ENCODE measurements around the gene GAS6. TPM values are rescaled to one million over a fixed set of nuclear protein-coding genes. Genes with fewer than 3 reads are reported as not detected.

The GAS6 gene
- total RNA-seq, 1 donor from 2014 or later = 47.6 TPM

DNA sequence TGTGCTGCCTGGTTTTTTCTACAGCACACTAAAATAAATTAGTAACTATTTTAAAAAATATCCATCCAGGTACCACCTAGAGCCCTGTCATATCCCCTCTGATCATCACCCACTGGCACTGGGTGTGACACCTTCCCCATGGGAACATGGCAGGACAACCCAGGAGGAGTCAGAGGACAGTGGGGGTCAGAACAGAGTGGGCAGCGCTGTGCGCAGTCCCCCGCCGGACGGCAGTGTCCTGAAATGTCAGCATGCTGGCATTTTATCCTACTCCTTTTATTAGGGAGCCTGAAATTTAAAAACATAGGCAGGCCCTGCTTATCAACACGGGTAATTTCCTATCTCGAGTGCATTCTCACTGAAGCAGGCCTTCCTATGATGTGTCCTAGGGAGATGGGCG, 42.1 kb upstream of the GAS6 start:
- H3K4me1 Mint-ChIP-seq (ENCODE audit: low read depth, unreplicated experiment) = peaks cover 20% of the 10 kb centered on the region
- TF ChIP-seq, protein P1, sequence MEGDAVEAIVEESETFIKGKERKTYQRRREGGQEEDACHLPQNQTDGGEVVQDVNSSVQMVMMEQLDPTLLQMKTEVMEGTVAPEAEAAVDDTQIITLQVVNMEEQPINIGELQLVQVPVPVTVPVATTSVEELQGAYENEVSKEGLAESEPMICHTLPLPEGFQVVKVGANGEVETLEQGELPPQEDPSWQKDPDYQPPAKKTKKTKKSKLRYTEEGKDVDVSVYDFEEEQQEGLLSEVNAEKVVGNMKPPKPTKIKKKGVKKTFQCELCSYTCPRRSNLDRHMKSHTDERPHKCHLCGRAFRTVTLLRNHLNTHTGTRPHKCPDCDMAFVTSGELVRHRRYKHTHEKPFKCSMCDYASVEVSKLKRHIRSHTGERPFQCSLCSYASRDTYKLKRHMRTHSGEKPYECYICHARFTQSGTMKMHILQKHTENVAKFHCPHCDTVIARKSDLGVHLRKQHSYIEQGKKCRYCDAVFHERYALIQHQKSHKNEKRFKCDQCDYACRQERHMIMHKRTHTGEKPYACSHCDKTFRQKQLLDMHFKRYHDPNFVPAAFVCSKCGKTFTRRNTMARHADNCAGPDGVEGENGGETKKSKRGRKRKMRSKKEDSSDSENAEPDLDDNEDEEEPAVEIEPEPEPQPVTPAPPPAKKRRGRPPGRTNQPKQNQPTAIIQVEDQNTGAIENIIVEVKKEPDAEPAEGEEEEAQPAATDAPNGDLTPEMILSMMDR (IDR thresholded peaks at IDR 0.05; ENCODE audit: partially characterized antibody, unreplicated experiment) = no peak

DNA sequence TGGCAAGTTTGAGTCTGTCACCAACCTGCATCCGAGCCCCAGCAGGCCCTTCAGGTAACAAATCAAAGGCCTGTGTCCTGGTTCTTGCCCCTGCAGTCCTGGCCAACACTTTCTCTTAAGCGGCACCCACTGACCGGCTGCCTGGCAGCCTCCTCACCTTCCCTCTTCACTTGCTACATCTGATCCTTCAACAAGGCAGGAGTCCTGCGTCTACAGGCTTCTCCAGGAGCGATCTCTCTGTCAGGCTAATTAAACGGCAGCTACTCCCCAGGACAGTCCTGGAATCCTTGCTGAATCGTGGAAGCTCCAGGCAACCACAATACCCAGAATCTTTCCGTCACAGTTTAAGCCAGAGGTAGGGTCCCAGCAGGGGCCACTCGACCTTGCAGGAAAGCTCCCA, 41.1 kb upstream of the GAS6 start:
- no peaks in the 10 kb centered on the region for H3K27me3 Mint-ChIP-seq (ENCODE audit: unreplicated experiment)
- H3K9me3 Mint-ChIP-seq (ENCODE audit: unreplicated experiment) = peaks cover 2% of the 10 kb centered on the region
- TF ChIP-seq, protein P1 (IDR thresholded peaks at IDR 0.05; ENCODE audit: partially characterized antibody, unreplicated experiment) = no peak
- DNase-seq = no peak
- H3K36me3 Mint-ChIP-seq (ENCODE audit: unreplicated experiment) = no peaks in the 10 kb centered on the region
- peaks cover 20% of the 10 kb centered on the region for H3K4me1 Mint-ChIP-seq (ENCODE audit: low read depth, unreplicated experiment)
- H3K4me3 Mint-ChIP-seq (ENCODE audit: unreplicated experiment) = no peak overlapping the region
- no peak overlapping the region for H3K27ac Mint-ChIP-seq (ENCODE audit: unreplicated experiment)

More for the DNA sequence above, 42.1 kb upstream of the GAS6 start:
- no peak overlapping the region for H3K4me3 Mint-ChIP-seq (ENCODE audit: unreplicated experiment)
- no peaks in the 10 kb centered on the region for H3K36me3 Mint-ChIP-seq (ENCODE audit: unreplicated experiment)
- H3K27ac Mint-ChIP-seq (ENCODE audit: unreplicated experiment) = no peak overlapping the region
- peaks cover 2% of the 10 kb centered on the region for H3K9me3 Mint-ChIP-seq (ENCODE audit: unreplicated experiment)
- H3K27me3 Mint-ChIP-seq (ENCODE audit: unreplicated experiment) = no peaks in the 10 kb centered on the region
- no peak for DNase-seq

DNA sequence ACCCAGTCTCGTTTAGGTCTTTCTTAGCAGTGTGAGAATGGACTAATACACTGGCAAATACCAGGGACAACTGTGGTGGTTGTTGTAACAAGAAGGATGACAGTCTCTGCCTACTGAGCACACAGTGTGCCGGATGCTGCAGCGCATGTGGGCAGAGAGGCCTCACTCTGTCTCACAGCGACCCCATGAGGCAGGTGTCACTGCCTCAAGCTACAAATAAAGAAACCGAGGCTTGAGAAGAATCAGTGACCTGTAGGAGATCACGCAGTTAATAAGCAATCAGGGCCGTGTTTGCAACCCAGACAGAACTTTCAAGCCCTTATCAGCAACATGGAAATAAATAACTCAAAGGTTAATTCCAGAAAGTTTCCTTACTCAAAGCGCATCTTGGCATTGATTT, 40.5 kb upstream of the GAS6 start:
- no peak overlapping the region for H3K27ac Mint-ChIP-seq (ENCODE audit: unreplicated experiment)
- no peaks in the 10 kb centered on the region for H3K36me3 Mint-ChIP-seq (ENCODE audit: unreplicated experiment)
- H3K4me1 Mint-ChIP-seq (ENCODE audit: low read depth, unreplicated experiment) = peaks cover 20% of the 10 kb centered on the region
- no peaks in the 10 kb centered on the region for H3K27me3 Mint-ChIP-seq (ENCODE audit: unreplicated experiment)
- TF ChIP-seq, protein P1 (IDR thresholded peaks at IDR 0.05; ENCODE audit: partially characterized antibody, unreplicated experiment) = no peak
- no peak for DNase-seq
- peaks cover 2% of the 10 kb centered on the region for H3K9me3 Mint-ChIP-seq (ENCODE audit: unreplicated experiment)
- H3K4me3 Mint-ChIP-seq (ENCODE audit: unreplicated experiment) = no peak overlapping the region

DNA sequence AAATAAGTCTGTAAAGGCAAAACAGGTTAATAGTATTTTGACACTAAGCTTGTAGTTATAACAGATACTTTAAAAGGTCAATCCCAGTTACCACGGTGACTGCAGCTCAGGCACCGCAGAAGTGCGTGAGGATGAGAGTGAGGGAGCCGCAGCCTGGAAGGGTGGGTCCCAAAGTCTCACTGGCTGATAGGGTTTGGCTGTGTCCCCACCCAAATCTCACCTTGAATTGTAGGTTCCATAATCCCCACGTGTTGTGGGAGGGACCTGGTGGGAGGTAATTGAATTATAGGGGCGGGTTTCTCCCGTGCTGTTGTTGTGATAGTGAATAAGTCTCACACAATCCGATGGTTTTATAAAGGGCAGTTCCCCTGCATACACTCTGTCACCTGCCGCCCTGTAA, 40.0 kb upstream of the GAS6 start:
- H3K27me3 Mint-ChIP-seq (ENCODE audit: unreplicated experiment) = no peaks in the 10 kb centered on the region
- H3K9me3 Mint-ChIP-seq (ENCODE audit: unreplicated experiment) = peaks cover 2% of the 10 kb centered on the region
- no peak overlapping the region for H3K4me3 Mint-ChIP-seq (ENCODE audit: unreplicated experiment)
- no peaks in the 10 kb centered on the region for H3K36me3 Mint-ChIP-seq (ENCODE audit: unreplicated experiment)
- TF ChIP-seq, protein P1 (IDR thresholded peaks at IDR 0.05; ENCODE audit: partially characterized antibody, unreplicated experiment) = no peak
- no peak overlapping the region for H3K27ac Mint-ChIP-seq (ENCODE audit: unreplicated experiment)
- H3K4me1 Mint-ChIP-seq (ENCODE audit: low read depth, unreplicated experiment) = peaks cover 15% of the 10 kb centered on the region
- no peak for DNase-seq

DNA sequence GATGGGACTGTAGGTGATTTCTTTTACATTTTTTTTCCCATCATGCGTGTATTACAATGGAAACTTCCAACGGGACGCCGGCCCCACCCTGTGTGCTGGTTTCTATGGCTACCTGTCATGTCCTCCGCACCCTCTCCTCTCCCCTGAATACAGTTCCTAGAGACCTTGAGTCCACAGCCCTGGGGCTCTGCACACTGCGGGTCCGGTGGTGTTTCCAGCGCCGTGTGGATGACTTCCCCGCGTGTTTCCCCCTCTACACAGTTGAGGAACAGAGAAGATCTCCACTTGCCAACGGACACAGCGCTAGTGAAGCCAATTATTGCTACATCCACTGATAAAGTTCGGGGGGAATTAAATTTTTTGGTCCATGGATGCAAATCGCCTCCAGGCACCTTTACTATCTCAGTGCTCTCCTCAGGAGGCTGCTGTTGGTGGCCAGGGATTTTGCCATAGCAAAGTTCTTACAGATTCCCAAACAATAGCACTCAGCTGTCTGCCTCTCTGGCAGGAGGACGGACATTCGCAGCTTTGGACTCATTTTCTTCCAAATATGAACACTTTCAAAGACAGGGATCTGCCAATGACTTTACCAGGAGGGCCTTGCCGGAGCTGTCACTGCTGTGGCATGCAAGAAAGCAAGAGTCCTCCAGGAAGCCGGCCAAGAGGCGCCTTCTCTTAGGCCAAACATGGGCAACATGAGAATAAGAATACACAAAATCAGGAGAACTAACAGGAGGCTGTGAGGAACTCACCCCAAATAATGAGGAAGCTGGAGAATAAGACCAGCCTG, 39.3 kb upstream of the GAS6 start:
- Mint-ChIP-seq H3K9me3 (ENCODE audit: unreplicated experiment) (no peaks in the 10 kb centered on the region), H3K27ac (ENCODE audit: unreplicated experiment) (no peak overlapping the region), H3K36me3 (ENCODE audit: unreplicated experiment) (no peaks in the 10 kb centered on the region), H3K4me3 (ENCODE audit: unreplicated experiment) (no peak overlapping the region), H3K27me3 (ENCODE audit: unreplicated experiment) (no peaks in the 10 kb centered on the region), H3K4me1 (ENCODE audit: low read depth, unreplicated experiment) (peaks cover 9% of the 10 kb centered on the region)
- TF ChIP-seq, protein P1 (IDR thresholded peaks at IDR 0.05; ENCODE audit: partially characterized antibody, unreplicated experiment) = no peak
- DNase-seq = no peak

All from glutamatergic neuron (in vitro differentiated cells).